Stimulated activated CD8-positive, alpha-beta memory T cell treated with anti-CD3 and anti-CD28 coated beads, Interleukin-2, amount 100 ng/mL, for 1 hour (primary cell): Measurements from ENCODE around the gene LCE1A.
A peak's percentile ranks its signal among the peaks of the same experiment; 100 is the strongest.

ENCODE experiments used
- DNase-seq, 2 donors: peaks; one replicate each; pipeline ENCODE4 v3.0.0-alpha.2; 2020; ENCODE audit warnings: low read depth in 2 of 2

The LCE1A gene, protein sequence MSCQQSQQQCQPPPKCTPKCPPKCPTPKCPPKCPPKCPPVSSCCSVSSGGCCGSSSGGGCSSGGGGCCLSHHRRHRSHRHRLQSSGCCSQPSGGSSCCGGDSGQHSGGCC

DNA sequence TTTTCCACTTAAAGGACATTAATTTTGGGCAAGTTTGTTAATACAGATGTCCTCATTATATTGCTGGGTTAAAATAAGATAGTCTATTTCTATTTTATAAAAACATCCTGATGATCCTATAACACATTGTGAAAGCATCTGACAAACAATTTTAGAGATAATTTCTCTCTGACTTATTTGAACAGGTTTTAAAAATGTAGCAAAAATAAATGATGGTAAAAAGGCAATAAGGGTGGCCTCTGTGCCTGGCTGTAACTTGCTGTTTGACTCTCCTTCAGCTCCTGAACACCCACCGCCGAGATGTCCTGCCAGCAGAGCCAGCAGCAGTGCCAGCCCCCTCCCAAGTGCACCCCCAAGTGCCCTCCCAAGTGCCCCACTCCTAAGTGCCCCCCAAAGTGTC lies at the start of gene LCE1A:
TSS of gene LCE1A (plus strand) at position 301 of the 400 bp plus-strand sequence. CDS start at position 301, 0 bp downstream.
- no peak for DNase-seq

GRCh38 chr1:152777510-152778137 lies 49.6 kb upstream of the LCE1A start:
- no peak for DNase-seq

DNA sequence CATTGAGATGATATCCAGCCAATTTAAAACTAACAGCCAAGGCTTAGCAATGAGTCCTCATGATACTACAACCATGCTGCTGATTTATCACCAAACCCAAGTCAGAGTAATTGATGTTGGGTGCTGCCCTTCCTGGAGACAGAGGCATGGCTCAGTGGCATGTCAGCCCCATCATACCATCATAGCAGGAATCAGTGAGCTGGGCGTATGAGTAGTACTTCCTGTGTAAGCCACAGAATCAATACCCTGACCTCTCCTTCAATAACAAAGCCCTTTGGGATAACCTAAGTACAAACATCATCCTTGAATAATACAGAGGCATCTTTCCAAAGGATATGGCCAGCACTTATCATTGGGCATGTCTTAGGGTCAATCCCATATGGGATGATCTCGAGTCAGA lies 44.2 kb upstream of the LCE1A start:
- no peak for DNase-seq

DNA sequence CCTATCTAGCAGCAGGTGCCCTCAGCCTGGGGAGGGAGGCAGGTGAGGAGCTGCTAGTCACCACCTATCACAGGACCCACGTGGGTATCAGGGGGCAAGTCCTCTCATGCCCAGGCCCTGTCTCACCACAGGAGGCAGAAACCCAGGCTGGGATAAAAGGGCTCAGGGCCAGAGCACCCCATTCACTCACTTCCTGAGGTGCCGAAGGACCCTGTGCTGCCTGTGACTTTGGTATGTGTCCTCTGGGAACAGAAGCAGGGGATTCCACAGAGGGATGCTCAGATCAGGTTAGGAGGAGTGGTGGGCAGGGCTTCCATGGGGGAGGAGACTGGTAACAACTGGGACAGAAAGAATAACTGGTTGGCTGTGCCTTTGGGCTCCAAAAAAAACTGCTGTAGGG lies 41.2 kb upstream of the LCE1A start, which contains the start of gene LCE1E:
TSS of gene LCE1E (plus strand) at position 181 of the 400 bp plus-strand sequence. CDS start 1,043 bp downstream, outside the sequence.
- DNase-seq = no peak

DNA sequence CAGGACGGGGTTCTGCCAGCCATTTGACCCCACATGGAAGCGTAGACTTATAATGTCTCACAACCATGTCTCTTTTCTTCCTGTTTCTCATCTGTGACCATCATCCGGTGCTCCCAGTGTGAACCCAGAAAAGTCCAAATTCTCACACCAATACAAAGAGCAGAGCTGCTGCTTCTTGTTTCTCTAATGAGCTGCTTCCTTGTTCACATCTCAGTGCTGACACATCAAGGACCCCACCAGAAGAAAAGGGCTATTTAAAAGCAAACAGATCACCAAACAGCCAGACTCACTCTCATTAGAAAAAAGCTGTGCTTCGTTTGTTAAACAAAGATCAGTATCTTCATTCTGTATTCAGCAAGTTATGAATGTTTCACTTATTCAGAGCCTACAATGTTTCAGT lies 31.6 kb upstream of the LCE1A start:
- DNase-seq = no peak

DNA sequence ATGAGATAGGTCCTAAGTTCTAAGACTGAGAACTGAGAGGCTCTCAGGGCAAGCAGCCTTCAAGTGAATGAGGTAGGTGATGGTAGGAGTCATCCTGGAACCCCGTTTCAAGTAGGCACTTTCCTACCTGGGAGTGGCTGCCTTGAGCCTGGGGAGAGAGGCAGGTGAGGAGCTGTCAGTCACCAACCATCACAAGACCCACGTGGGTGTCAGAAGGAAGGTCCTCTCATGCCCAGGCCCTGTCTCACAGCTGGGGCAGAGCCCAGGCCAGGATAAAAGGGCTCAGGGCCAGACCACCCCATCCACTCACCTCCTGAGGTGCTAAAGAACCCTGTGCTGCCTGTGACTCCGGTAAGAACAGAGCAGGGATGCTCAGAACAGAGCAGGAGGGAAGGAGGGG lies 30.9 kb upstream of the LCE1A start, which contains the start of gene LCE1D:
TSS of gene LCE1D (plus strand) at position 301 of the 400 bp plus-strand sequence. CDS start 1,074 bp downstream, outside the sequence.
- no peak for DNase-seq

DNA sequence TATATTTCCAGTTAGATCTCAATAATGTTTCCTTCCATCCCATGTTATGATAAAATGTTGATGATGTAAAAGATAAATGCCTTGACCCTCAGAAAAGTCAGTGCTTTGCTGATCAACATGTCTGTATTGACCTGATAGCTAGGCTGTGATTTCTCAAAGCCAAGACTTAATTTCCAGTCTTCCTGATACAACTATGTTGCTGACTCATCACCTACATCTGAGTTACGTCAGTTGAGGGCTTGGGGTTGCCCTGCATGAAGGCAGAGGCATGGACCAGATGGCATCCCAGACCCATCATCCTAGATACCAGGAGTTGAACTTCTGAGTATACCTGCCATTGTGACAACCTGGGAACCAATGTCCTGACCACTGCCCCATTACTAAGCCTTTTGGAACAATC lies 25.9 kb upstream of the LCE1A start:
- DNase-seq = no peak

DNA sequence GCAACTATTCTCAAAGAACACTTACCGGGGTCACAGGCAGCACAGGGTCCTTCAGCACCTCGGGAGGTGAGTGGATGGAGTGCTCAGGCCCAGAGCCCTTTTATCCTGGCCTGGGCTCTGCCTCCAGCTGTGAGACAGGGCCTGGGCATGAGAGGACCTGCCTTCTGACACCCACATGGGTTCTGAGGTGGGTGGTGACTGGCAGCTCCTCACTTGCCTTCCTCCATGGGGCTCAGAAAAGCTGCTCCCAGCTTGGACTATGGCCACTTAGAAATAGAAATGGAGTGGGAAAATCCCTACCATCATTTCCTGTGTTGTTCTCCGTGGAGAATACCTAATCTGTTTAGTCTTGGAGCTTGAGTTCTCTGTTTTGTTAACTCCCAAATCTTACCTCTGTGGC lies 20.7 kb upstream of the LCE1A start, which contains the start of gene LCE1C:
TSS of gene LCE1C (minus strand) at position 76 of the 400 bp plus-strand sequence. CDS start 1,173 bp downstream, outside the sequence.
- no peak for DNase-seq

- no peak for DNase-seq
These were observed 16.2 kb upstream of the LCE1A start for GRCh38 chr1:152811050-152811449.

DNA sequence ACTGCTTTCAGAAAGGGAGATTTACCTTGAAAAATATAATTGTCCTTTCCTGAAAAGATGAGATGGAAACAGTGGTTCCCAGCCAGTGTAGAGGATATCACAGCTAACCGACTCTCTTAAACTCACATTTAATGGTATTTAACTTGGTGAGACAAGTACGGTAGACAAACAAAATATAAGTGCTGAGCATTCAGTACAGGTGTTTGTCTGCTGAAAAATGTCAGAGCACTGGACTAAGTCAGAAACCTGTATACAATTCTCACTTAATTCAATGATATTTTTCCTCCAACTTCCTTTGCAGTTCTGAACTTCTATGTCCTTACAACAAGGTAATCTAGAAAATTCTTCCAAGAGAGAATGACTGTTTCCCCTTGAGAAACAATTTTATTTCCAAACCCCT lies 15.6 kb upstream of the LCE1A start, which contains the start of gene LCE1B:
TSS of gene LCE1B (plus strand) at position 301 of the 400 bp plus-strand sequence. CDS start 476 bp downstream, outside the sequence.
- DNase-seq = no peak

DNA sequence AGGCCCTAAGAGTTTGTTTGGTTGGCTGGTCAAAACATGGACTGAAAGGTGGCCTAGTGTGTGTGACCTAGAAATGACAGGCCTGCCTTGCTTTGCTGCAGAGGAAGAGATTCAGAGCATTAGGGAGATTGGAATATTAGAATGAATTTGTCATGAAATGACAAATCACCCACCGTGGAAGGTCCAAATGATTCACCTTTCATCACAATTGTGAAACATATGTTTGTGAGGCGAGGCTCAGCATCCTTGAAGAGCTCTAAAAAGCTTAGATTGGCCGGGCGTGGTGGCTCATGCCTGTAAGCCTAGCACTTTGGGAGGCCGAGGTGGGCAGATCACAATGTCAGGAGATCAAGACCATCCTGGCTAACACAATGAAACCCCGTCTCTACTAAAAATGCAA lies 10.0 kb upstream of the LCE1A start:
- DNase-seq = no peak

GRCh38 chr1:152823294-152823693 lies 4.0 kb upstream of the LCE1A start:
- DNase-seq = no peak

DNA sequence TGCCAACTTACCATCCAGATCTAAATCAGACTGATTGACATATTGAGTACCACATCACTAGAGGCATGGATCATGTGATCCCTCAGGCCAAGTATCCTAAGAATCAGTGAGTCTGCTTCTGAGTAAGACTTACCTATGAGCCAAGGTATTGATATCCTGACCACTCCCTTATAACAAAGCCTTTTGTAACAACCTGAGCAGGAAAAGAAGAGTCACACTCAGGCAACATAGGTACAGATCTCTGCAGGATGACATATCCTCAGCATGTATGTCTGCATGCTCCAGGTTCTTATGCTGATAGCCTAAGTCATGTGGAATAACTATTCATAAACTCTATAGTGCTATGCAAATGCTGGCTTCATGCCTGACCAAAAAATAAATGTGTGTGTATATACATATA lies 2.3 kb upstream of the LCE1A start:
- DNase-seq = no peak

GRCh38 chr1:152836870-152837269 lies 9.6 kb downstream of the LCE1A start:
- no peak for DNase-seq

DNA sequence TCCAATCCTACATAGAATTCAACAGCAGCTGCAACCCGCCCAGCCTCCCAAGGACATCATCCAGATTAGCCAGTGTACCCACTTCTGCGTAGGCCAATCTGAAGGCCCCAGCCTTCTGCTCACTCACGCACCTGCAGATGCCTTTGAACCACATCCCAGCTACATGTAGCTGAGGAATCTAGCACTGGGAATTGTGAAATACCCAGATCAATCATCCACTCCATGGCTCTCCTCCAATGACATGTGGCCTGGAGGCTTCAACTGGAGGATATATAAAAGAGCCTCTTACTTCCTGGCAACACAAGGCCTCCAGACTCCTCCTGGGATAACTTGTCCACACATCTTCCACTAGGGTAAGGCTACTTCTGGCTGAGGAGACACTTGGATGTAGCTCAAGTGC lies 15.3 kb downstream of the LCE1A start, which contains the start of gene LCE6A:
TSS of gene LCE6A (plus strand) at position 301 of the 400 bp plus-strand sequence. CDS start 665 bp downstream, outside the sequence.
- no peak for DNase-seq

- no peak for DNase-seq
These were observed 28.4 kb downstream of the LCE1A start for GRCh38 chr1:152855661-152856060.

GRCh38 chr1:152858062-152858461 lies 30.8 kb downstream of the LCE1A start:
- DNase-seq = no peak

DNA sequence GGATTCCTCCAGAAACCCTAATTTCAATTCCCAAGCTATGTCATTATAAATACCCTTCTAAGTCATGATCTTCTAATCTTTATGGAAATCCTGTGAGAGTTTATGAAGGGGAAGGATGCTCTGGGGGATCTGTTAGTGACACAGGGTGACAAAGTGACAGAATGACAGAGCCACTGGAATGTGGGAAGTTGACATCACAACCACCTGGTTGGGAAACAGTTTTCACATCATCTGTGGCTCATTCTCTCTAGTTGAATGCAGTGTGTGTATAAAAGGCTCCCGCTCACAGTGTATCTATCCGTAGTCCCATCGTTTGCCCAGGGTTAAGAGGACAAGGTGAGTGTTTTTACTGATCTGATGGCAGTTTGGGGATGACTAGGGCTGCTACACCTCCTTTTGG lies 32.4 kb downstream of the LCE1A start, which contains the start of gene LCE7A:
TSS of gene LCE7A (plus strand) at position 301 of the 400 bp plus-strand sequence. CDS start 702 bp downstream, outside the sequence.
- no peak for DNase-seq

DNA sequence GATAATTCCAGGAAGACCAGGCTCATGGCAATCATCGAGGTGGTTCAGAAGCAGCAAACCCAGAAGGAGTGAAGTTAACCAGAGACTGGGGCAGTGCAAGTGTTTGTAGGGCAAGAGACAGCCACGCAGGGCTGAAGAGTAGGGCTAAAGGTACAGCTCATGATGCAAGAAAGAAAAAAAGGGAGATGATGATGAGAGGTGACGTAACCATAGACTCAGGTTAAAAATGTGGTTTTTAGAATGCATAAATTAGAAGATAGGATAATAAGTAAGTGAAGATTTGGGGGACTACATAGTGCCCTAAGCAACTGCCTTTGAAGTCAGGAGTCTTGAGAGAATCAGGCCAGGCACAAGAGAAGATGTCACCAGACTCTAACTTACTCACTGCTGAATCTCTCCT lies 32.9 kb downstream of the LCE1A start:
- DNase-seq = no peak

DNA sequence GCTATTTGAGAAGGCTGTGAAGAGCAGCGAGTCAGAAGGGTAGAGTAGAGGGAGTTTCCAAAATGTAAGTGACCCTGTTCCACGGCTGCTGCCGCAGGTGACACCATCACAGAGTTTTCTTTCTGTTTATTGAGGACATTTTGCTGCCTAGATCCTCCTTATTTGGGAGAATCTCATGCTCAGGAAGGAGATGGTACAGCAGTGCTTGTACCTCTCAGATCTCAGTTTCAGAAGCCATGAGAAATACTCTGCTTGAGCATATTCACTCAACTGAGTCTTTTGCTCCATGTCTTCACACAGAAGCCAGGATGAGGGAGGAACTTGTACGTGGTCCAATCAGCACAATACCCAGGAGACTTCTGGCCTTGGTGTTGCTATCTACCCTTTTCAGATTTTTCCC lies 34.1 kb downstream of the LCE1A start:
- DNase-seq = no peak

DNA sequence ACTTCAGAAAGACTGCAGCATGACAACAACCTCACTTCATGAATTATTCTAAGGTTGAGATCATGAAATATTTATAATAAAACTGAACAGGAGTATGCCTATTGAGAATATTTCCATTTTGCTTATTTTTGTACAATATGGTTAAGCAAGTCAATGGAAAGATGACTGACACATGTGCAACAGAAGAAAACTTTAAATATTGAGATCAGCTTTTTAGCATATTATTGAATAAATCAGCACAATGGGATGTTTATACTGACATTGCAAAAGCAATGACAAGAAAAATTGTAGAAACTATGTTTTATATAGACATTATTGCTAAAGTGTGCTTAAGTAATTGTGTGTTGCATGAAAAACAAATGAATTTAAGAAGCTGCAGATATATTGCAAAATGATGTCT lies 37.2 kb downstream of the LCE1A start:
- DNase-seq = no peak

- no peak for DNase-seq
These were observed 39.0 kb downstream of the LCE1A start for GRCh38 chr1:152866321-152866720.

DNA sequence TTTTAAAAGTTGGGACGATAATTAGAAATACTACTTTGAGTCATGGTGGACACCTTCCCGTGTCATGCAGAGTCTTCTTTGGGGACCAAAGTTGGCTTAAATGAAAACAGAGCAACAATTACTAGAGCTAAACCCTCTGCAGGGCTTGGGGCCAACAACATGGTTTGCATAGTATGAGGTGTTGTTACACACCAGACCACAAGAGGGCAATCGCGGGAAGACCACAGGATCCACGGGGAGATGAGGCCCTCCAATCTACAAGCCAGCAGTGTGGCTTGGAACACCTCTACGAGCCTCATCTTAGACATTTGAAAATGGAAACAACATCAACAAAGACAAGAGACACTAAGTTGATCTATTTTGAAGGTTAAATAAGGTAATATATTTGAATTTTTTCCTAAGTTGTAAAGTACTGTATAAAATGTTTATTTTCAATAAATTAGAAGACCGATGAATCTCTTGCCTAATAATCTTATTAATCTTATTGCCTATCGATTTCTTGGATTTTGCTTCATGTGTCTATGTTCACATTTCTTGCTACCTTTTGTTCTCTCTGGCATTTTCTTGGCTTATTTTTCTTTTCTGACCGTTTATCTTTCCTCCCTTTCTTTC lies 42.6 kb downstream of the LCE1A start:
- DNase-seq = peak; percentile 14 to 18
